Left ventricle myocardium inferior (tissue), 1 donor: ENCODE results near the gene KCTD16. TPM values are rescaled to one million over a fixed set of nuclear protein-coding genes. Genes with fewer than 3 reads are reported as not detected.

Experiments
- DNase-seq: peaks from one replicate; pipeline ENCODE4 v3.0.0-alpha.2; 2020
- H3K27ac ChIP-seq: fragments of 200-600 bp; replicated peaks from 2 replicates; pipeline ENCODE4 v1.8.0; 2021
- H3K27me3 ChIP-seq: fragments of 200-600 bp; 2 replicates; pipeline ENCODE4 v1.8.0; 2021; ENCODE audit warnings: low read depth
- H3K36me3 ChIP-seq: fragments of 200-600 bp; 2 replicates; pipeline ENCODE4 v1.8.0; 2021
- H3K4me1 ChIP-seq: fragments of 200-600 bp; 2 replicates; pipeline ENCODE4 v1.8.0; 2021
- H3K4me3 ChIP-seq: fragments of 200-600 bp; 2 replicates; pipeline ENCODE4 v1.8.0; 2021; ENCODE audit warnings: mild to moderate bottlenecking, moderate library complexity
- H3K9me3 ChIP-seq: fragments of 200-600 bp; replicated peaks from 2 replicates; pipeline ENCODE4 v1.8.0; 2021
- CTCF ChIP-seq: fragments of 200-600 bp; IDR thresholded peaks from 2 replicates; pipeline ENCODE4 v1.8.0; 2021; ENCODE audit warnings: antibody characterized with exemption, mild to moderate bottlenecking, borderline replicate concordance
- intact Hi-C: fragments of 100-400 bp; cut with micrococcal nuclease; formaldehyde crosslinking; loops from one replicate; pipeline ENCODE4 v1.11.0; 2022
- total RNA-seq: library from RNA; stranded (reverse); fragmentation: NEBNext Ultra II Directional; extraction: Animal tissue kit (Norgen Biotek cat#: 25700); gene quantifications from one replicate; pipeline ENCODE4 v1.2.1, GENCODE V29; 2021
- donor health status: DM: no; HTN: yes; CAD: no; lungs with severe emphysema.

The KCTD16 gene
- total RNA-seq, 1 donor from 2014 or later, result 0.08 TPM

GRCh38 chr5:144404672-144405071 lies 234.0 kb downstream of the KCTD16 start:
- H3K36me3 ChIP-seq, result no peaks in the 10 kb centered on the region

GRCh38 chr5:144405991-144406390 lies 235.3 kb downstream of the KCTD16 start:
- no peak for DNase-seq
- H3K4me3 ChIP-seq, result no peak overlapping the region
- peaks cover 7% of the 10 kb centered on the region for H3K27me3 ChIP-seq
- intact Hi-C loops, result no loop called here
- peaks cover 9% of the 10 kb centered on the region for H3K4me1 ChIP-seq
- H3K27ac ChIP-seq, result no peak overlapping the region
- H3K36me3 ChIP-seq, result no peaks in the 10 kb centered on the region
- H3K9me3 ChIP-seq, result no peaks in the 10 kb centered on the region
- no peak for TF ChIP-seq CTCF

More at GRCh38 chr5:144404672-144405071, 234.0 kb downstream of the KCTD16 start:
- intact Hi-C loops, result no loop called here
- Histone ChIP-seq H3K27ac (no peak overlapping the region), H3K4me3 (no peak overlapping the region), H3K9me3 (no peaks in the 10 kb centered on the region), H3K27me3 (no peaks in the 10 kb centered on the region), H3K4me1 (peaks cover 9% of the 10 kb centered on the region)
- no peak for DNase-seq
- no peak for TF ChIP-seq CTCF

- H3K4me3 ChIP-seq, result no peak overlapping the region
- no peak for TF ChIP-seq CTCF
- no peak for DNase-seq
- H3K27me3 ChIP-seq, result peaks cover 7% of the 10 kb centered on the region
- no peaks in the 10 kb centered on the region for H3K36me3 ChIP-seq
- H3K27ac ChIP-seq, result no peak overlapping the region
- intact Hi-C loops, result no loop called here
- H3K9me3 ChIP-seq, result no peaks in the 10 kb centered on the region
- peaks cover 9% of the 10 kb centered on the region for H3K4me1 ChIP-seq
These were observed 235.8 kb downstream of the KCTD16 start for GRCh38 chr5:144406442-144406841.

- intact Hi-C loops, result no loop called here
- no peak overlapping the region for H3K4me3 ChIP-seq
- DNase-seq, result no peak
- H3K27ac ChIP-seq, result no peak overlapping the region
- H3K4me1 ChIP-seq, result no peaks in the 10 kb centered on the region
- H3K27me3 ChIP-seq, result peaks cover 7% of the 10 kb centered on the region
- no peaks in the 10 kb centered on the region for H3K9me3 ChIP-seq
- H3K36me3 ChIP-seq, result no peaks in the 10 kb centered on the region
- no peak for TF ChIP-seq CTCF
These were observed 243.7 kb downstream of the KCTD16 start for GRCh38 chr5:144414202-144415029.

- no peaks in the 10 kb centered on the region for H3K27me3 ChIP-seq
- TF ChIP-seq CTCF, result no peak
- intact Hi-C loops, result no loop called here
- H3K9me3 ChIP-seq, result no peaks in the 10 kb centered on the region
- H3K4me3 ChIP-seq, result no peak overlapping the region
- H3K36me3 ChIP-seq, result no peaks in the 10 kb centered on the region
- DNase-seq, result no peak
- no peak overlapping the region for H3K27ac ChIP-seq
- H3K4me1 ChIP-seq, result no peaks in the 10 kb centered on the region
These were observed 245.5 kb downstream of the KCTD16 start for GRCh38 chr5:144416196-144416595.
